C4-2B (cell line): ENCODE results near the gene SCP2D1.

ENCODE experiments used
- ZFX ChIP-seq: fragments of 450-650 bp; IDR thresholded peaks from 2 replicates; pipeline ENCODE4 v1.6.1; 2017
- TF ChIP-seq, protein P1 (sequence below): fragments of 450-650 bp; conservative IDR thresholded peaks from 2 replicates; pipeline ENCODE4 v1.5.1; 2017; ENCODE audit warnings: mild to moderate bottlenecking

DNA sequence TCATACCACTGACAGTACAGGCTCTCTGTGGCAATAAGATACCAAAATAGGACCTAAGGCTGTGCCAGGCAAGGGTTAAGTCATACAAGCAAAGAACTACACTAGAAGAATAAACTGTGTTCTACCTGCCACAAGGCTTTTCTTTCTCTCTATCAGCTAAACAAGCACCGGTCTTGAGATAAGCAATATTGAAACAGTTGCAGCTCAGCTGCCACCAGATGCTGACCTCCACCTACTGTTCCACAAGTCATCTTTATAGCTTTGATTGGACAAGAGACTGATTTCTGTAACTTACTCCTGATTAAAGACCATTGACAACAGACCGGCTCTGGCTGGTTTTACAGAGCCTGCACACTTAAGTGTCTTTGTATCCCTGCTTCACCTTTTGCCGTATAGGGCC lies 24.1 kb downstream of the SCP2D1 start:
- TF ChIP-seq, protein P1, sequence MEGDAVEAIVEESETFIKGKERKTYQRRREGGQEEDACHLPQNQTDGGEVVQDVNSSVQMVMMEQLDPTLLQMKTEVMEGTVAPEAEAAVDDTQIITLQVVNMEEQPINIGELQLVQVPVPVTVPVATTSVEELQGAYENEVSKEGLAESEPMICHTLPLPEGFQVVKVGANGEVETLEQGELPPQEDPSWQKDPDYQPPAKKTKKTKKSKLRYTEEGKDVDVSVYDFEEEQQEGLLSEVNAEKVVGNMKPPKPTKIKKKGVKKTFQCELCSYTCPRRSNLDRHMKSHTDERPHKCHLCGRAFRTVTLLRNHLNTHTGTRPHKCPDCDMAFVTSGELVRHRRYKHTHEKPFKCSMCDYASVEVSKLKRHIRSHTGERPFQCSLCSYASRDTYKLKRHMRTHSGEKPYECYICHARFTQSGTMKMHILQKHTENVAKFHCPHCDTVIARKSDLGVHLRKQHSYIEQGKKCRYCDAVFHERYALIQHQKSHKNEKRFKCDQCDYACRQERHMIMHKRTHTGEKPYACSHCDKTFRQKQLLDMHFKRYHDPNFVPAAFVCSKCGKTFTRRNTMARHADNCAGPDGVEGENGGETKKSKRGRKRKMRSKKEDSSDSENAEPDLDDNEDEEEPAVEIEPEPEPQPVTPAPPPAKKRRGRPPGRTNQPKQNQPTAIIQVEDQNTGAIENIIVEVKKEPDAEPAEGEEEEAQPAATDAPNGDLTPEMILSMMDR, result no peak
- no peak for TF ChIP-seq ZFX
